HepG2 (cell line): ENCODE results near the gene DLL4. TPM values are rescaled to one million over a fixed set of nuclear protein-coding genes. Genes with fewer than 3 reads are reported as not detected.

Source experiments
- CSRNP2 ChIP-seq: sonication (generic); formaldehyde crosslinking; conservative IDR thresholded peaks from 2 replicates; pipeline ENCODE4 v1.8.0; 2022; ENCODE audit warnings: low read depth, missing genetic modification reagents
- ETV6 ChIP-seq: sonication (generic); formaldehyde crosslinking; conservative IDR thresholded peaks from 2 replicates; pipeline ENCODE4 v1.4.0; 2020; ENCODE audit warnings: missing genetic modification reagents
- HIC2 ChIP-seq: sonication (generic); formaldehyde crosslinking; IDR thresholded peaks from 2 replicates; pipeline ENCODE4 v1.9.0; 2022; ENCODE audit warnings: low read depth, missing genetic modification reagents
- HOXA5 ChIP-seq: sonication (generic); formaldehyde crosslinking; IDR thresholded peaks from 2 replicates; pipeline ENCODE4 v1.4.0; 2020; ENCODE audit warnings: missing genetic modification reagents
- KAT2B ChIP-seq: fragments of 150-350 bp; IDR thresholded peaks from 2 replicates; pipeline ENCODE4 v1.6.1; 2014; ENCODE audit warnings: low read depth, low read length, borderline replicate concordance
- NFIC ChIP-seq: IDR thresholded peaks from 2 replicates; pipeline ENCODE4 v1.6.1; 2012; ENCODE audit warnings: mild to moderate bottlenecking, low read length, inconsistent platforms
- NFKB2 ChIP-seq: sonication (generic); formaldehyde crosslinking; IDR thresholded peaks from 2 replicates; pipeline ENCODE4 v1.4.0; 2020; ENCODE audit warnings: missing genetic modification reagents, borderline replicate concordance
- PBX2 ChIP-seq: IDR thresholded peaks from 2 replicates; pipeline ENCODE4 v1.6.1; 2016; ENCODE audit warnings: control low read depth
- THAP8 ChIP-seq: sonication (generic); formaldehyde crosslinking; IDR thresholded peaks from 2 replicates; pipeline ENCODE4 v1.5.1; 2020; ENCODE audit warnings: missing genetic modification reagents, mild to moderate bottlenecking, borderline replicate concordance
- THRA ChIP-seq: sonication (generic); formaldehyde crosslinking; IDR thresholded peaks from 2 replicates; pipeline ENCODE4 v1.4.0; 2020; ENCODE audit warnings: missing genetic modification reagents, borderline replicate concordance
- ZNF414 ChIP-seq: sonication (generic); formaldehyde crosslinking; IDR thresholded peaks from 2 replicates; pipeline ENCODE4 v1.5.0; 2020; ENCODE audit warnings: missing genetic modification reagents
- ZNF430 ChIP-seq: sonication (generic); formaldehyde crosslinking; IDR thresholded peaks from 2 replicates; pipeline ENCODE4 v1.9.0; 2021; ENCODE audit warnings: mild to moderate bottlenecking, missing genetic modification reagents
- ZNF496 ChIP-seq: sonication (generic); formaldehyde crosslinking; IDR thresholded peaks from 2 replicates; pipeline ENCODE4 v1.8.1; 2023; ENCODE audit warnings: mild to moderate bottlenecking, moderate library complexity, missing genetic modification reagents; ENCODE audit not compliant: insufficient replicate concordance
- ZNF580 ChIP-seq: IDR thresholded peaks from 2 replicates; pipeline ENCODE4 v1.6.1; 2016; ENCODE audit warnings: low read depth, borderline replicate concordance
- ZSCAN9 ChIP-seq: IDR thresholded peaks from 2 replicates; pipeline ENCODE4 v1.6.1; 2016; ENCODE audit warnings: borderline replicate concordance
- polyA plus RNA-seq, 8 experiments: library from polyadenylated mRNA; depleted of rRNA in 3 of 8; stranded (reverse) in 7 of 8; unstranded in 1 of 8; fragments of >200 nt; fragmentation: Illumina TruSeq in 4 of 8; extraction: Trizol in 4 of 8; gene quantifications; 2 replicates each; pipeline versions ENCODE4 v1.2.1 to v1.2.3, GENCODE V29; 2011 to 2016; ENCODE audit warnings: low read depth in 4 of 8, missing spikeins in 1 of 8, mixed read lengths in 1 of 8; ENCODE audit not compliant: insufficient read depth in 1 of 8
- total RNA-seq, 5 experiments: library from RNA; depleted of rRNA; stranded (reverse); fragments of >200 nt; fragmentation: Illumina TruSeq; extraction: Trizol; gene quantifications; 2 replicates each; pipeline ENCODE4 v1.2.3, GENCODE V29; 2016; ENCODE audit warnings: low read depth in 1 of 5

DLL4 gene
- total and polyA plus RNA-seq, 2 of the 13 experiments (the other 11 are each of a cell fraction or from before 2014, with no cell fraction given): 0.20 to 0.25 TPM

GRCh38 chr15:40906091-40906990, 22.8 kb upstream of the DLL4 start (continued):
- 0 out of 2 replicates have a peak, but pooled peaks have one; percentile 45 for TF ChIP-seq ZNF414 (CRISPR knock-in tag)
- peak; percentile 76 for TF ChIP-seq HOXA5 (CRISPR knock-in tag)
- TF ChIP-seq ETV6 (CRISPR knock-in tag): no peak
- TF ChIP-seq CSRNP2 (CRISPR knock-in tag): no peak
- no peak; the same call in 1 of the 2 replicates for TF ChIP-seq NFKB2 (CRISPR knock-in tag)
- TF ChIP-seq THRA (CRISPR knock-in tag): no peak
- TF ChIP-seq ZNF580 (CRISPR knock-in tag): 0 out of 2 replicates have a peak, but pooled peaks have one; percentile 34
- no peak for TF ChIP-seq THAP8 (CRISPR knock-in tag)
- no peak for TF ChIP-seq ZNF496 (CRISPR knock-in tag)
- peak; percentile 74; the same call in 1 of the 2 replicates for TF ChIP-seq HIC2 (CRISPR knock-in tag)
- no peak for TF ChIP-seq KAT2B
- no peak for TF ChIP-seq ZNF430 (CRISPR knock-in tag)
- TF ChIP-seq NFIC: no peak
- 0 out of 2 replicates have a peak, but pooled peaks have one; percentile 18 for TF ChIP-seq ZSCAN9 (CRISPR knock-in tag)
- TF ChIP-seq PBX2 (CRISPR knock-in tag): no peak
